GM23338 (cell line): ENCODE measurements around the gene MSL1. TPM values are rescaled to one million over a fixed set of nuclear protein-coding genes. Genes with fewer than 3 reads are reported as not detected.

ENCODE experiments used
- ATAC-seq: fragments of 200-7000 bp; cut with Tn5 transposase; 3 replicates; pipeline ENCODE4 v1.9.1; 2020
- DNase-seq: peaks from one replicate; pipeline ENCODE4 v3.0.0-alpha.2; 2015; ENCODE audit warnings: low spot score
- H2AFZ ChIP-seq: fragments of 200-600 bp; sonication (generic); 2 replicates; pipeline ENCODE4 v1.8.0; 2016; ENCODE audit warnings: antibody characterized with exemption, mild to moderate bottlenecking, moderate library complexity
- H3F3A ChIP-seq: fragments of 200-600 bp; sonication (generic); replicated peaks from 2 replicates; pipeline ENCODE4 v1.8.0; 2017; ENCODE audit warnings: antibody characterized with exemption, mixed run types, low read depth
- H3K27ac ChIP-seq: fragments of 200-600 bp; sonication (generic); 2 replicates; pipeline ENCODE4 v1.6.1; 2016; ENCODE audit warnings: low read depth
- H3K27me3 ChIP-seq: fragments of 200-600 bp; sonication (generic); 2 replicates; pipeline ENCODE4 v1.8.0; 2016; ENCODE audit warnings: mild to moderate bottlenecking, mixed run types, moderate library complexity; ENCODE audit not compliant: insufficient read depth
- H3K36me3 ChIP-seq: fragments of 200-600 bp; sonication (generic); 2 replicates; pipeline ENCODE4 v1.8.0; 2016; ENCODE audit warnings: mild to moderate bottlenecking; ENCODE audit not compliant: insufficient read depth
- H3K4me1 ChIP-seq: fragments of 200-600 bp; sonication (generic); 2 replicates; pipeline ENCODE4 v1.8.0; 2016; ENCODE audit warnings: mild to moderate bottlenecking, moderate library complexity; ENCODE audit not compliant: insufficient read depth
- H3K4me2 ChIP-seq: fragments of 200-600 bp; sonication (generic); 2 replicates; pipeline ENCODE4 v1.7.1; 2017; ENCODE audit warnings: mixed run types
- H3K4me3 ChIP-seq: fragments of 200-600 bp; sonication (generic); 2 replicates; pipeline ENCODE4 v1.6.1; 2016; ENCODE audit warnings: mixed run types
- H3K79me2 ChIP-seq: fragments of 200-600 bp; sonication (generic); replicated peaks from 2 replicates; pipeline ENCODE4 v1.8.0; 2017; ENCODE audit warnings: mild to moderate bottlenecking; ENCODE audit not compliant: insufficient read depth
- H3K9me2 ChIP-seq: fragments of 200-600 bp; sonication (generic); 2 replicates; pipeline ENCODE4 v1.8.0; 2017; ENCODE audit not compliant: insufficient read depth
- H4K20me1 ChIP-seq: fragments of 200-600 bp; sonication (generic); replicated peaks from 2 replicates; pipeline ENCODE4 v1.8.0; 2017; ENCODE audit warnings: mild to moderate bottlenecking; ENCODE audit not compliant: insufficient read depth
- H3K27ac Mint-ChIP-seq: 2 replicates; pipeline ENCODE4 v1.8.0; 2020; ENCODE audit warnings: inconsistent platforms, mild to moderate bottlenecking, moderate library complexity, mixed read lengths
- H3K27me3 Mint-ChIP-seq: 3 replicates; pipeline ENCODE4 v1.8.0; 2022; ENCODE audit warnings: low read depth, mild to moderate bottlenecking, moderate library complexity, mixed read lengths, inconsistent platforms; ENCODE audit not compliant: insufficient read depth, poor library complexity
- H3K36me3 Mint-ChIP-seq: 3 replicates; pipeline ENCODE4 v1.8.0; 2021; ENCODE audit warnings: low read depth, mild to moderate bottlenecking, inconsistent platforms, moderate library complexity, mixed read lengths
- H3K4me1 Mint-ChIP-seq: 3 replicates; pipeline ENCODE4 v1.8.0; 2020; ENCODE audit warnings: mild to moderate bottlenecking, inconsistent platforms, mixed read lengths
- H3K4me3 Mint-ChIP-seq: 3 replicates; pipeline ENCODE4 v1.8.0; 2021; ENCODE audit warnings: moderate library complexity, mild to moderate bottlenecking, inconsistent platforms, mixed read lengths
- H3K9me3 Mint-ChIP-seq: 3 replicates; pipeline ENCODE4 v1.8.0; 2020; ENCODE audit warnings: moderate library complexity, mild to moderate bottlenecking, inconsistent platforms, mixed read lengths
- CREB1 ChIP-seq: fragments of 250-450 bp; sonication (Bioruptor Pico); IDR thresholded peaks from 2 replicates; pipeline ENCODE4 v1.5.0; 2020; ENCODE audit warnings: low read depth, mild to moderate bottlenecking, moderate library complexity
- EZH2 ChIP-seq: fragments of 200-600 bp; sonication (generic); IDR thresholded peaks from one replicate; pipeline ENCODE4 v1.8.0; 2017; ENCODE audit warnings: antibody characterized with exemption, mild to moderate bottlenecking, low read depth; ENCODE audit not compliant: unreplicated experiment
- EZH2phosphoT487 ChIP-seq: fragments of 200-600 bp; sonication (generic); IDR thresholded peaks from one replicate; pipeline ENCODE4 v1.8.1; 2018; ENCODE audit warnings: antibody characterized with exemption; ENCODE audit not compliant: unreplicated experiment
- JUNB ChIP-seq: IDR thresholded peaks from one replicate; pipeline ENCODE4 v1.6.1; 2016; ENCODE audit warnings: antibody characterized with exemption; ENCODE audit not compliant: unreplicated experiment
- NANOG ChIP-seq: IDR thresholded peaks from 2 replicates; pipeline ENCODE4 v1.6.1; 2016; ENCODE audit warnings: antibody characterized with exemption, borderline replicate concordance
- POLR2AphosphoS5 ChIP-seq: IDR thresholded peaks from 2 replicates; pipeline ENCODE4 v1.6.1; 2016; ENCODE audit warnings: antibody characterized with exemption, low read depth
- ZNF114 ChIP-seq: fragments of 250-450 bp; sonication (Bioruptor Pico); IDR thresholded peaks from 2 replicates; pipeline ENCODE4 v1.5.0; 2020; ENCODE audit warnings: mild to moderate bottlenecking, moderate library complexity
- ZNF331 ChIP-seq: fragments of 250-450 bp; sonication (Bioruptor Pico); IDR thresholded peaks from 2 replicates; pipeline ENCODE4 v1.5.0; 2020; ENCODE audit warnings: low read depth, mild to moderate bottlenecking, moderate library complexity
- polyA plus RNA-seq: library from polyadenylated mRNA; unstranded; fragments of >200 nt; fragmentation: Nextera tagmentation; extraction: Ambion mirVana; gene quantifications from 2 replicates; pipeline ENCODE4 v1.2.1, GENCODE V29; 2016
- total RNA-seq: library from RNA; depleted of rRNA; stranded (reverse); fragments of >200 nt; shearing (Covaris generic); gene quantifications from 2 replicates; pipeline ENCODE4 v1.2.3, GENCODE V29; 2014
- TF ChIP-seq, protein P1 (sequence below): IDR thresholded peaks from one replicate; pipeline ENCODE4 v1.6.1; 2018; ENCODE audit warnings: antibody characterized with exemption; ENCODE audit not compliant: unreplicated experiment
- TF ChIP-seq, protein P2 (sequence below): IDR thresholded peaks from 2 replicates; pipeline ENCODE4 v1.6.1; 2016; ENCODE audit warnings: antibody characterized with exemption
- TF ChIP-seq, protein P3 (sequence below), 2 experiments: fragments of 200-600 bp in 1 of 2; sonication (generic) in 1 of 2; conservative IDR thresholded peaks; 2 replicates each; pipeline versions ENCODE4 v1.5.1 to v1.6.1; 2016 to 2017; ENCODE audit warnings: antibody characterized with exemption in 2 of 2, low read depth in 2 of 2, mild to moderate bottlenecking in 2 of 2, moderate library complexity in 1 of 2

Gene MSL1
- total and polyA plus RNA-seq, 2 experiments from 2014 or later: 16.2 to 56.5 TPM

DNA sequence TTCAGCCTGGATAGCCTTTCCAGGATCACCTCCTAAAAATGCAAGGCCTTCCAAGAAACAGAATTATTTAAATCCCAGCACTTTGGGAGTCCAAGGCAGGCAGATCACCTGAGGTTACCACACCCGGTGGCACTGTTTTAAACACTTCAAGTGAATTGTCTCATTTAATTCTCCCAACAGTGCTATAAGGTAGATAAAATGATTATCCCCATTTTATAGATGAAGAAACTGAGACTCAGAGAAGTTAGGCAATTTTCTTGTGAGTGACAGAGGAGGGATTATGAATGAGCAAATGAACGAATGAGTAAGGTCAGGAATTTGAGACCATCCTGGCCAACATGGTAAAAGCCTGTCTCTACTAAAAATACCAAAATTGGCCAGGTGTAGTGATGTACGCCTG lies 42.2 kb upstream of the MSL1 start (continued):
- TF ChIP-seq JUNB (no peak), ZNF331 (CRISPR knock-in tag) (no peak)
- TF ChIP-seq, protein P1, sequence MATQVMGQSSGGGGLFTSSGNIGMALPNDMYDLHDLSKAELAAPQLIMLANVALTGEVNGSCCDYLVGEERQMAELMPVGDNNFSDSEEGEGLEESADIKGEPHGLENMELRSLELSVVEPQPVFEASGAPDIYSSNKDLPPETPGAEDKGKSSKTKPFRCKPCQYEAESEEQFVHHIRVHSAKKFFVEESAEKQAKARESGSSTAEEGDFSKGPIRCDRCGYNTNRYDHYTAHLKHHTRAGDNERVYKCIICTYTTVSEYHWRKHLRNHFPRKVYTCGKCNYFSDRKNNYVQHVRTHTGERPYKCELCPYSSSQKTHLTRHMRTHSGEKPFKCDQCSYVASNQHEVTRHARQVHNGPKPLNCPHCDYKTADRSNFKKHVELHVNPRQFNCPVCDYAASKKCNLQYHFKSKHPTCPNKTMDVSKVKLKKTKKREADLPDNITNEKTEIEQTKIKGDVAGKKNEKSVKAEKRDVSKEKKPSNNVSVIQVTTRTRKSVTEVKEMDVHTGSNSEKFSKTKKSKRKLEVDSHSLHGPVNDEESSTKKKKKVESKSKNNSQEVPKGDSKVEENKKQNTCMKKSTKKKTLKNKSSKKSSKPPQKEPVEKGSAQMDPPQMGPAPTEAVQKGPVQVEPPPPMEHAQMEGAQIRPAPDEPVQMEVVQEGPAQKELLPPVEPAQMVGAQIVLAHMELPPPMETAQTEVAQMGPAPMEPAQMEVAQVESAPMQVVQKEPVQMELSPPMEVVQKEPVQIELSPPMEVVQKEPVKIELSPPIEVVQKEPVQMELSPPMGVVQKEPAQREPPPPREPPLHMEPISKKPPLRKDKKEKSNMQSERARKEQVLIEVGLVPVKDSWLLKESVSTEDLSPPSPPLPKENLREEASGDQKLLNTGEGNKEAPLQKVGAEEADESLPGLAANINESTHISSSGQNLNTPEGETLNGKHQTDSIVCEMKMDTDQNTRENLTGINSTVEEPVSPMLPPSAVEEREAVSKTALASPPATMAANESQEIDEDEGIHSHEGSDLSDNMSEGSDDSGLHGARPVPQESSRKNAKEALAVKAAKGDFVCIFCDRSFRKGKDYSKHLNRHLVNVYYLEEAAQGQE: no peak
- TF ChIP-seq, protein P2, sequence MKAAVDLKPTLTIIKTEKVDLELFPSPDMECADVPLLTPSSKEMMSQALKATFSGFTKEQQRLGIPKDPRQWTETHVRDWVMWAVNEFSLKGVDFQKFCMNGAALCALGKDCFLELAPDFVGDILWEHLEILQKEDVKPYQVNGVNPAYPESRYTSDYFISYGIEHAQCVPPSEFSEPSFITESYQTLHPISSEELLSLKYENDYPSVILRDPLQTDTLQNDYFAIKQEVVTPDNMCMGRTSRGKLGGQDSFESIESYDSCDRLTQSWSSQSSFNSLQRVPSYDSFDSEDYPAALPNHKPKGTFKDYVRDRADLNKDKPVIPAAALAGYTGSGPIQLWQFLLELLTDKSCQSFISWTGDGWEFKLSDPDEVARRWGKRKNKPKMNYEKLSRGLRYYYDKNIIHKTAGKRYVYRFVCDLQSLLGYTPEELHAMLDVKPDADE: no peak

DNA sequence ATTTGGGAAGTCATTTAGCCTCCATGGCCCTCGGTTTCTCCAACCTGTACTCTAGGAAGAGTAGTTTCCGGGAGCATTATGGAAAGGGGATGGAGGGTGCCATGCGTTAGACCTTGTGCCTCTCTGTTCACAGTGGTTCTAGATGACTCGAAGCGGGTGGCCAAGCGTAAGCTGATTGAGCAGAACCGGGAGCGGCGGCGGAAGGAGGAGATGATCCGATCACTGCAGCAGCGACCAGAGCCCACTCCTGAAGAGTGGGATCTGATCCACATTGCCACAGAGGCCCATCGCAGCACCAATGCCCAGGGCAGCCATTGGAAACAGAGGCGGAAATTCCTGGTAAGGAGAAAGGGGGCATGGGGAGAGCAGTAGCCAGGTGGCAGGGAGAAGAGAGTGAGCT lies 37.3 kb upstream of the MSL1 start:
- peaks cover 18% of the 10 kb centered on the region for H3K36me3 Mint-ChIP-seq
- TF ChIP-seq ZNF114 (CRISPR knock-in tag) (no peak), POLR2AphosphoS5 (no peak), EZH2phosphoT487 (no peak), ZNF331 (CRISPR knock-in tag) (no peak), CREB1 (no peak), EZH2 (no peak), NANOG (no peak)
- TF ChIP-seq, protein P3, sequence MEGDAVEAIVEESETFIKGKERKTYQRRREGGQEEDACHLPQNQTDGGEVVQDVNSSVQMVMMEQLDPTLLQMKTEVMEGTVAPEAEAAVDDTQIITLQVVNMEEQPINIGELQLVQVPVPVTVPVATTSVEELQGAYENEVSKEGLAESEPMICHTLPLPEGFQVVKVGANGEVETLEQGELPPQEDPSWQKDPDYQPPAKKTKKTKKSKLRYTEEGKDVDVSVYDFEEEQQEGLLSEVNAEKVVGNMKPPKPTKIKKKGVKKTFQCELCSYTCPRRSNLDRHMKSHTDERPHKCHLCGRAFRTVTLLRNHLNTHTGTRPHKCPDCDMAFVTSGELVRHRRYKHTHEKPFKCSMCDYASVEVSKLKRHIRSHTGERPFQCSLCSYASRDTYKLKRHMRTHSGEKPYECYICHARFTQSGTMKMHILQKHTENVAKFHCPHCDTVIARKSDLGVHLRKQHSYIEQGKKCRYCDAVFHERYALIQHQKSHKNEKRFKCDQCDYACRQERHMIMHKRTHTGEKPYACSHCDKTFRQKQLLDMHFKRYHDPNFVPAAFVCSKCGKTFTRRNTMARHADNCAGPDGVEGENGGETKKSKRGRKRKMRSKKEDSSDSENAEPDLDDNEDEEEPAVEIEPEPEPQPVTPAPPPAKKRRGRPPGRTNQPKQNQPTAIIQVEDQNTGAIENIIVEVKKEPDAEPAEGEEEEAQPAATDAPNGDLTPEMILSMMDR (conservative IDR thresholded peaks at IDR 0.05; ENCODE audit: low read depth in 2 of 2): no peak
- TF ChIP-seq, protein P1: no peak
- TF ChIP-seq, protein P2: no peak

More for the DNA sequence above, 37.3 kb upstream of the MSL1 start:
- no peak for ATAC-seq
- Histone ChIP-seq H3K4me3 (no peak overlapping the region), H3K27me3 (no peaks in the 10 kb centered on the region), H3F3A (peaks cover 5% of the 10 kb centered on the region; the same call in 1 of the 2 replicates), H3K79me2 (no peaks in the 10 kb centered on the region), H4K20me1 (no peaks in the 10 kb centered on the region), H2AFZ (no peak overlapping the region), H3K27ac (no peak overlapping the region), H3K36me3 (no peaks in the 10 kb centered on the region), H3K9me2 (no peaks in the 10 kb centered on the region), H3K4me1 (no peaks in the 10 kb centered on the region), H3K4me2 (no peak overlapping the region)
- no peaks in the 10 kb centered on the region for H3K9me3 Mint-ChIP-seq
- DNase-seq: no peak
- peaks cover 14% of the 10 kb centered on the region for H3K27me3 Mint-ChIP-seq
- H3K27ac Mint-ChIP-seq: no peak overlapping the region
- peaks cover 9% of the 10 kb centered on the region for H3K4me1 Mint-ChIP-seq
- H3K4me3 Mint-ChIP-seq: no peak overlapping the region
